Endothelial cell of umbilical vein (primary cell): Measurements from ENCODE around the gene RPGR.

ENCODE experiments used
- EZH2 ChIP-seq: IDR thresholded peaks from 2 replicates; pipeline ENCODE4 v1.6.1; 2012; ENCODE audit warnings: borderline replicate concordance, low read depth, mild to moderate bottlenecking, moderate library complexity, low read length, inconsistent platforms; ENCODE audit not compliant: severe bottlenecking
- POLR2A ChIP-seq: IDR thresholded peaks from 2 replicates; pipeline ENCODE4 v1.6.1; 2012; ENCODE audit warnings: low read depth, mild to moderate bottlenecking, control low read depth, low read length
- POLR2AphosphoS5 ChIP-seq: IDR thresholded peaks from 2 replicates; pipeline ENCODE4 v1.6.1; 2012; ENCODE audit warnings: low read depth, mild to moderate bottlenecking, control low read depth, low read length, moderate library complexity; ENCODE audit not compliant: insufficient read depth
- TF ChIP-seq, protein P1 (sequence below), 2 donors: IDR thresholded peaks; 1 replicate in 1 of 2; 2 replicates in 1 of 2; pipeline ENCODE4 v1.5.1; 2011; ENCODE audit warnings: low read length in 2 of 2, mild to moderate bottlenecking in 2 of 2, moderate library complexity in 2 of 2, control low read depth in 1 of 2, inconsistent platforms in 1 of 2, low read depth in 1 of 2; ENCODE audit not compliant: insufficient read depth in 1 of 2; ENCODE audit errors: extremely low read depth in 1 of 2
- TF ChIP-seq, protein P2 (sequence below): IDR thresholded peaks from 2 replicates; pipeline ENCODE4 v1.6.1; 2011; ENCODE audit not compliant: insufficient read depth, insufficient read length

DNA sequence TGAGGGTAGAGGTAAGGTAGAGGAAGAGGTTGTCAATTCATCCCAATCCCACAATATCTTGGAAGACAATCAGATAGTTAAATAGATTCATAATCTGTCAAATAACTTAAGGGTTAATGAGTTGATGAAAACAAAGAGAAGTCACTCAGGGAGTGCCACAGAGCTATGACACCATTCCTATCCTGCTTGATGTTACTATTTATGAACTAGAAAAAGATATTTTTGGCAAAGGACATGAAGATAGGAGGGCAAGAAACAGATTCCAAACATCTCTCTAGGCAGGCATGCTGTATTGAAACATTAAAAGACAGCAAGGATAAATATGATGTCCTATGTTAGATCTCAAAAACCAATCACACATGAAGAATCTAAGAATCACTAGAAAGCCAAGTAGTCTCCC, 103.1 kb downstream of the RPGR start:
- TF ChIP-seq, protein P1, sequence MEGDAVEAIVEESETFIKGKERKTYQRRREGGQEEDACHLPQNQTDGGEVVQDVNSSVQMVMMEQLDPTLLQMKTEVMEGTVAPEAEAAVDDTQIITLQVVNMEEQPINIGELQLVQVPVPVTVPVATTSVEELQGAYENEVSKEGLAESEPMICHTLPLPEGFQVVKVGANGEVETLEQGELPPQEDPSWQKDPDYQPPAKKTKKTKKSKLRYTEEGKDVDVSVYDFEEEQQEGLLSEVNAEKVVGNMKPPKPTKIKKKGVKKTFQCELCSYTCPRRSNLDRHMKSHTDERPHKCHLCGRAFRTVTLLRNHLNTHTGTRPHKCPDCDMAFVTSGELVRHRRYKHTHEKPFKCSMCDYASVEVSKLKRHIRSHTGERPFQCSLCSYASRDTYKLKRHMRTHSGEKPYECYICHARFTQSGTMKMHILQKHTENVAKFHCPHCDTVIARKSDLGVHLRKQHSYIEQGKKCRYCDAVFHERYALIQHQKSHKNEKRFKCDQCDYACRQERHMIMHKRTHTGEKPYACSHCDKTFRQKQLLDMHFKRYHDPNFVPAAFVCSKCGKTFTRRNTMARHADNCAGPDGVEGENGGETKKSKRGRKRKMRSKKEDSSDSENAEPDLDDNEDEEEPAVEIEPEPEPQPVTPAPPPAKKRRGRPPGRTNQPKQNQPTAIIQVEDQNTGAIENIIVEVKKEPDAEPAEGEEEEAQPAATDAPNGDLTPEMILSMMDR (IDR thresholded peaks at IDR 0.05; ENCODE audit: extremely low read depth in 1 of 2, insufficient read depth in 1 of 2, low read depth in 1 of 2, low read length in 2 of 2): no peak
- TF ChIP-seq POLR2AphosphoS5 (no peak), EZH2 (no peak), POLR2A (no peak)
- TF ChIP-seq, protein P2, sequence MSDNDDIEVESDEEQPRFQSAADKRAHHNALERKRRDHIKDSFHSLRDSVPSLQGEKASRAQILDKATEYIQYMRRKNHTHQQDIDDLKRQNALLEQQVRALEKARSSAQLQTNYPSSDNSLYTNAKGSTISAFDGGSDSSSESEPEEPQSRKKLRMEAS: no peak
